HepG2 (cell line): ENCODE results near the gene GPER1. TPM values are rescaled to one million over a fixed set of nuclear protein-coding genes. Genes with fewer than 3 reads are reported as not detected.

Experiments
- ARNTL ChIP-seq: sonication (generic); formaldehyde crosslinking; IDR thresholded peaks from 2 replicates; pipeline ENCODE4 v1.4.0; 2020; ENCODE audit warnings: mild to moderate bottlenecking, missing genetic modification reagents
- MAZ ChIP-seq, 2 experiments: sonication (generic) in 1 of 2; formaldehyde crosslinking in 1 of 2; IDR thresholded peaks; 2 replicates each; pipeline versions ENCODE4 v1.5.0 to v1.6.1; 2012 to 2020; ENCODE audit warnings: low read depth in 2 of 2, mild to moderate bottlenecking in 2 of 2, borderline replicate concordance in 1 of 2, improper control_type of control experiment in 1 of 2, low read length in 1 of 2, missing genetic modification reagents in 1 of 2, moderate library complexity in 1 of 2
- MYNN ChIP-seq: sonication (generic); formaldehyde crosslinking; IDR thresholded peaks from 2 replicates; pipeline ENCODE4 v1.4.0; 2020; ENCODE audit warnings: mild to moderate bottlenecking, low read depth, missing genetic modification reagents
- PRDM15 ChIP-seq: sonication (generic); formaldehyde crosslinking; IDR thresholded peaks from 2 replicates; pipeline ENCODE4 v1.4.0; 2020; ENCODE audit warnings: missing genetic modification reagents
- RERE ChIP-seq: IDR thresholded peaks from 2 replicates; pipeline ENCODE4 v1.6.1; 2016; ENCODE audit warnings: low read depth, missing genetic modification reagents, missing compliant biosample characterization
- RFXANK ChIP-seq: IDR thresholded peaks from 2 replicates; pipeline ENCODE4 v1.6.1; 2016
- SIX4 ChIP-seq: sonication (generic); formaldehyde crosslinking; IDR thresholded peaks from 2 replicates; pipeline ENCODE4 v1.4.0; 2020; ENCODE audit warnings: missing genetic modification reagents
- SOX13 ChIP-seq, 3 experiments: fragments of 450-650 bp in 1 of 3; sonication (generic) in 1 of 3; formaldehyde crosslinking in 1 of 3; IDR thresholded peaks in 2 of 3; conservative IDR thresholded peaks in 1 of 3; 2 replicates each; pipeline versions ENCODE4 v1.5.0 to v1.6.1; 2016 to 2020; ENCODE audit warnings: antibody characterized with exemption in 1 of 3, mild to moderate bottlenecking in 1 of 3, missing compliant biosample characterization in 1 of 3, missing genetic modification reagents in 1 of 3, moderate library complexity in 1 of 3
- THAP8 ChIP-seq: sonication (generic); formaldehyde crosslinking; IDR thresholded peaks from 2 replicates; pipeline ENCODE4 v1.5.1; 2020; ENCODE audit warnings: missing genetic modification reagents, mild to moderate bottlenecking, borderline replicate concordance
- ZNF317 ChIP-seq: sonication (generic); formaldehyde crosslinking; IDR thresholded peaks from 2 replicates; pipeline ENCODE4 v1.5.0; 2020; ENCODE audit warnings: mild to moderate bottlenecking, missing genetic modification reagents
- ZNF550 ChIP-seq: sonication (generic); formaldehyde crosslinking; IDR thresholded peaks from 2 replicates; pipeline ENCODE4 v1.4.0; 2020; ENCODE audit warnings: mild to moderate bottlenecking, missing genetic modification reagents, borderline replicate concordance
- ZNF652 ChIP-seq: IDR thresholded peaks from 2 replicates; pipeline ENCODE4 v1.6.1; 2016; ENCODE audit warnings: low read depth, borderline replicate concordance
- ZNF703 ChIP-seq: sonication (generic); formaldehyde crosslinking; IDR thresholded peaks from 2 replicates; pipeline ENCODE4 v1.5.1; 2020; ENCODE audit warnings: missing genetic modification reagents, mild to moderate bottlenecking, moderate library complexity, borderline replicate concordance
- ZNF800 ChIP-seq: sonication (generic); formaldehyde crosslinking; IDR thresholded peaks from 2 replicates; pipeline ENCODE4 v1.4.0; 2020; ENCODE audit warnings: missing genetic modification reagents
- ZNF839 ChIP-seq: sonication (generic); formaldehyde crosslinking; IDR thresholded peaks from 2 replicates; pipeline ENCODE4 v1.4.0; 2020; ENCODE audit warnings: missing genetic modification reagents, mild to moderate bottlenecking, borderline replicate concordance
- polyA plus RNA-seq, 8 experiments: library from polyadenylated mRNA; depleted of rRNA in 3 of 8; stranded (reverse) in 7 of 8; unstranded in 1 of 8; fragments of >200 nt; fragmentation: Illumina TruSeq in 4 of 8; extraction: Trizol in 4 of 8; gene quantifications; 2 replicates each; pipeline versions ENCODE4 v1.2.1 to v1.2.3, GENCODE V29; 2011 to 2016; ENCODE audit warnings: low read depth in 4 of 8, missing spikeins in 1 of 8, mixed read lengths in 1 of 8; ENCODE audit not compliant: insufficient read depth in 1 of 8
- total RNA-seq, 5 experiments: library from RNA; depleted of rRNA; stranded (reverse); fragments of >200 nt; fragmentation: Illumina TruSeq; extraction: Trizol; gene quantifications; 2 replicates each; pipeline ENCODE4 v1.2.3, GENCODE V29; 2016; ENCODE audit warnings: low read depth in 1 of 5

GPER1 gene
- total and polyA plus RNA-seq, 2 of the 13 experiments (the other 11 are each of a cell fraction or from before 2014, with no cell fraction given): 12.7 to 19.7 TPM

- no peak for TF ChIP-seq RERE (CRISPR knock-in tag)
- peak; percentile 41; the same call in 1 of the 2 replicates for TF ChIP-seq MAZ (IDR thresholded peaks at IDR 0.05; ENCODE audit: borderline replicate concordance, low read depth, low read length)
- TF ChIP-seq MAZ (CRISPR knock-in tag; IDR thresholded peaks at IDR 0.05; ENCODE audit: low read depth): no peak
- no peak for TF ChIP-seq ZNF550 (CRISPR knock-in tag)
- TF ChIP-seq ARNTL (CRISPR knock-in tag): no peak
- no peak for TF ChIP-seq ZNF317 (CRISPR knock-in tag)
- TF ChIP-seq ZNF652: no peak
- no peak for TF ChIP-seq SOX13 (IDR thresholded peaks at IDR 0.05)
- TF ChIP-seq SOX13 (CRISPR knock-in tag; conservative IDR thresholded peaks at IDR 0.05 in 1 of 2, IDR thresholded peaks at IDR 0.05 in 1 of 2): no peak
- no peak for TF ChIP-seq RFXANK (CRISPR knock-in tag)
- peak; percentile 70; the same call in 1 of the 2 replicates for TF ChIP-seq ZNF800 (CRISPR knock-in tag)
- TF ChIP-seq SIX4 (CRISPR knock-in tag): no peak
- no peak for TF ChIP-seq ZNF703 (CRISPR knock-in tag)
- TF ChIP-seq PRDM15: peak; percentile 32; the same call in 1 of the 2 replicates
- peak; percentile 53; the same call in 1 of the 2 replicates for TF ChIP-seq THAP8
- no peak for TF ChIP-seq ZNF839
- no peak for TF ChIP-seq MYNN (CRISPR knock-in tag)
These were observed 22.2 kb upstream of the GPER1 start (continued) for GRCh38 chr7:1065585-1066241.
